Suprapubic skin (tissue), 4 donors: Measurements from ENCODE around the gene ASTN2. TPM values are rescaled to one million over a fixed set of nuclear protein-coding genes. Genes with fewer than 3 reads are reported as not detected.

ENCODE experiments used
- DNase-seq, 2 donors: peaks; one replicate each; pipeline ENCODE4 v3.0.0-alpha.2; 2019; ENCODE audit warnings: low spot score in 2 of 2
- H3K27ac ChIP-seq: fragments of 200-600 bp; sonication (generic); one replicate; pipeline ENCODE4 v1.5.1; 2019
- H3K27me3 ChIP-seq: fragments of 200-600 bp; sonication (generic); one replicate; pipeline ENCODE4 v1.5.1; 2019
- H3K36me3 ChIP-seq: fragments of 200-600 bp; sonication (generic); one replicate; pipeline ENCODE4 v1.5.1; 2019
- H3K4me1 ChIP-seq: fragments of 200-600 bp; sonication (generic); one replicate; pipeline ENCODE4 v1.5.1; 2019
- H3K4me3 ChIP-seq: fragments of 200-600 bp; sonication (generic); one replicate; pipeline ENCODE4 v1.5.1; 2019; ENCODE audit warnings: mild to moderate bottlenecking
- H3K9me3 ChIP-seq: fragments of 200-600 bp; sonication (generic); one replicate; pipeline ENCODE4 v1.5.1; 2019
- CTCF ChIP-seq, 2 donors: fragments of 200-600 bp in 1 of 2; fragments of 450-650 bp in 1 of 2; sonication (generic) in 1 of 2; IDR thresholded peaks; one replicate each; pipeline ENCODE4 v1.5.1; 2016 to 2019; ENCODE audit warnings: antibody characterized with exemption in 2 of 2, mild to moderate bottlenecking in 1 of 2, moderate library complexity in 1 of 2
- EP300 ChIP-seq: sonication (generic); formaldehyde crosslinking; IDR thresholded peaks from one replicate; pipeline ENCODE4 v1.6.1; 2017; ENCODE audit warnings: antibody characterized with exemption
- POLR2A ChIP-seq, 2 donors: fragments of 450-650 bp; IDR thresholded peaks; one replicate each; pipeline ENCODE4 v1.6.1; 2017; ENCODE audit warnings: antibody characterized with exemption in 2 of 2, mild to moderate bottlenecking in 2 of 2, moderate library complexity in 2 of 2
- POLR2AphosphoS5 ChIP-seq, 3 donors: sonication (generic); formaldehyde crosslinking; IDR thresholded peaks; one replicate each; pipeline ENCODE4 v1.6.1; 2017; ENCODE audit warnings: antibody characterized with exemption in 3 of 3
- WGBS: methylation state at CpG from one replicate; pipeline ENCODE4 v1.1.5; 2018; 5-methylcytosine and 5-hydroxymethylcytosine counted together
- total RNA-seq, 4 donors: library from RNA; depleted of rRNA; stranded (reverse); fragments of >200 nt; gene quantifications; one replicate each; pipeline ENCODE4 v1.1.0, GENCODE V29; 2016

The ASTN2 gene
- total RNA-seq, 4 donors from 2014 or later = 2.0 to 6.9 (median 3.8) TPM

- Histone ChIP-seq H3K36me3 (no peaks in the 10 kb centered on the region), H3K9me3 (no peaks in the 10 kb centered on the region), H3K27ac (no peak overlapping the region), H3K27me3 (no peaks in the 10 kb centered on the region), H3K4me3 (no peak overlapping the region), H3K4me1 (no peaks in the 10 kb centered on the region)
- no peak for TF ChIP-seq EP300
- no peak for TF ChIP-seq POLR2A (IDR thresholded peaks at IDR 0.05)
- TF ChIP-seq POLR2AphosphoS5 (IDR thresholded peaks at IDR 0.05) = no peak
- TF ChIP-seq CTCF (IDR thresholded peaks at IDR 0.05) = no peak
- 75% methylated on average over 6 of the region's 6 CpGs for WGBS
- DNase-seq = no peak
Measured at GRCh38 chr9:116394070-116394469, 1020.8 kb downstream of the ASTN2 start.

- TF ChIP-seq CTCF (IDR thresholded peaks at IDR 0.05) (no peak), EP300 (no peak), POLR2A (IDR thresholded peaks at IDR 0.05) (no peak), POLR2AphosphoS5 (IDR thresholded peaks at IDR 0.05) (no peak)
- no peak overlapping the region for H3K4me3 ChIP-seq
- DNase-seq = no peak
- no peak overlapping the region for H3K27ac ChIP-seq
- 96% methylated on average over 1 of the region's 1 CpG for WGBS
- no peaks in the 10 kb centered on the region for H3K4me1 ChIP-seq
- H3K9me3 ChIP-seq = no peaks in the 10 kb centered on the region
- H3K36me3 ChIP-seq = no peaks in the 10 kb centered on the region
- no peaks in the 10 kb centered on the region for H3K27me3 ChIP-seq
Measured at GRCh38 chr9:116393198-116393597, 1021.7 kb downstream of the ASTN2 start.

- no peak overlapping the region for H3K27ac ChIP-seq
- H3K4me1 ChIP-seq = no peaks in the 10 kb centered on the region
- H3K36me3 ChIP-seq = no peaks in the 10 kb centered on the region
- H3K9me3 ChIP-seq = no peaks in the 10 kb centered on the region
- H3K27me3 ChIP-seq = no peaks in the 10 kb centered on the region
- TF ChIP-seq CTCF (IDR thresholded peaks at IDR 0.05) = no peak
- TF ChIP-seq EP300 = no peak
- DNase-seq = no peak
- H3K4me3 ChIP-seq = no peak overlapping the region
- 73% methylated on average over 3 of the region's 4 CpGs for WGBS
Measured at GRCh38 chr9:116391306-116391900, 1023.5 kb downstream of the ASTN2 start.

- Histone ChIP-seq H3K27ac (no peak overlapping the region), H3K9me3 (no peaks in the 10 kb centered on the region), H3K4me3 (no peak overlapping the region), H3K4me1 (no peaks in the 10 kb centered on the region), H3K36me3 (no peaks in the 10 kb centered on the region), H3K27me3 (no peaks in the 10 kb centered on the region)
- DNase-seq = no peak
- TF ChIP-seq EP300 (no peak), POLR2A (IDR thresholded peaks at IDR 0.05) (no peak), POLR2AphosphoS5 (IDR thresholded peaks at IDR 0.05) (no peak), CTCF (IDR thresholded peaks at IDR 0.05) (no peak)
- 81% methylated on average over 7 of the region's 7 CpGs for WGBS
Measured at GRCh38 chr9:116390303-116391228, 1024.3 kb downstream of the ASTN2 start.

GRCh38 chr9:116389541-116390302 lies 1025.1 kb downstream of the ASTN2 start:
- Histone ChIP-seq H3K4me1 (no peaks in the 10 kb centered on the region), H3K27me3 (no peaks in the 10 kb centered on the region), H3K4me3 (no peak overlapping the region), H3K36me3 (no peaks in the 10 kb centered on the region), H3K9me3 (no peaks in the 10 kb centered on the region), H3K27ac (no peak overlapping the region)
- no peak for DNase-seq
- WGBS = 87% methylated on average over 1 of the region's 1 CpG
- no peak for TF ChIP-seq CTCF (IDR thresholded peaks at IDR 0.05)
- TF ChIP-seq EP300 = no peak
- TF ChIP-seq POLR2A (IDR thresholded peaks at IDR 0.05) = no peak
- no peak for TF ChIP-seq POLR2AphosphoS5 (IDR thresholded peaks at IDR 0.05)
